IMR-90 (cell line): ENCODE measurements around the gene PIM3. TPM values are rescaled to one million over a fixed set of nuclear protein-coding genes. Genes with fewer than 3 reads are reported as not detected.

ENCODE experiments used
- ATAC-seq: fragments of 200-7000 bp; cut with Tn5 transposase; 2 replicates; pipeline ENCODE4 v1.9.1; 2020; ENCODE audit warnings: low read depth, mild to moderate bottlenecking, moderate library complexity
- BruUV-seq: library from RNA; stranded (reverse); fragments of 400-500 nt; replicated peaks from 2 replicates; lab custom pipeline; 2021; lab: Mats Ljungman, UMichigan
- CTCF ChIA-PET: fragments of 300-600 bp; formaldehyde crosslinking; extraction: SDS; loops from one replicate; lab custom pipeline; 2021; ENCODE audit warnings: antibody characterized with exemption; lab: Yijun Ruan, JAX
- POLR2A ChIA-PET: fragments of 300-600 bp; sonication (Branson Sonifier 250); formaldehyde crosslinking; loops from one replicate; lab custom pipeline; 2022; ENCODE audit warnings: antibody characterized with exemption; ENCODE audit not compliant: unreplicated experiment; lab: Charles Lee
- DNase-seq: peaks from one replicate; pipeline ENCODE4 v3.0.0; 2013
- H2AFZ ChIP-seq: replicated peaks from 2 replicates; pipeline ENCODE3; 2013; ENCODE audit warnings: low read length, mild to moderate bottlenecking; ENCODE audit not compliant: poor library complexity
- H2AK5ac ChIP-seq: 2 replicates; pipeline ENCODE4 v1.6.1; 2013; ENCODE audit warnings: low read depth, low read length, inconsistent platforms
- H2AK9ac ChIP-seq: replicated peaks from 2 replicates; pipeline ENCODE3; 2013; ENCODE audit warnings: mild to moderate bottlenecking, low read depth, low read length, moderate library complexity; ENCODE audit not compliant: poor library complexity
- H2BK120ac ChIP-seq: 2 replicates; pipeline ENCODE4 v1.6.1; 2013; ENCODE audit warnings: low read depth, low read length, inconsistent platforms
- H2BK15ac ChIP-seq: 3 replicates; pipeline ENCODE4 v1.6.1; 2013; ENCODE audit warnings: low read depth, low read length, inconsistent platforms
- H2BK20ac ChIP-seq: 2 replicates; pipeline ENCODE4 v1.6.1; 2013; ENCODE audit warnings: low read depth, mild to moderate bottlenecking, inconsistent platforms, low read length, moderate library complexity
- H2BK5ac ChIP-seq: 2 replicates; pipeline ENCODE4 v1.6.1; 2013; ENCODE audit warnings: mild to moderate bottlenecking, low read depth, low read length, inconsistent platforms; ENCODE audit not compliant: poor library complexity, severe bottlenecking
- H3K14ac ChIP-seq: replicated peaks from 2 replicates; pipeline ENCODE4 v1.6.1; 2013; ENCODE audit warnings: low read depth, low read length, inconsistent platforms
- H3K18ac ChIP-seq: 2 replicates; pipeline ENCODE4 v1.6.1; 2013; ENCODE audit warnings: low read depth, low read length, control low read depth
- H3K23ac ChIP-seq: 2 replicates; pipeline ENCODE4 v1.6.1; 2013; ENCODE audit warnings: low read depth, low read length, inconsistent platforms
- H3K27ac ChIP-seq: 2 replicates; pipeline ENCODE4 v1.5.1; 2013; ENCODE audit warnings: mild to moderate bottlenecking, control low read depth, low read length; ENCODE audit not compliant: insufficient read depth
- H3K27me3 ChIP-seq: 2 replicates; pipeline ENCODE4 v1.6.1; 2013; ENCODE audit warnings: low read length; ENCODE audit not compliant: control insufficient read depth, insufficient read depth
- H3K36me3 ChIP-seq: 2 replicates; pipeline ENCODE4 v1.6.1; 2013; ENCODE audit warnings: low read length, mixed read lengths; ENCODE audit not compliant: control insufficient read depth, insufficient read depth
- H3K4ac ChIP-seq: 2 replicates; pipeline ENCODE4 v1.6.1; 2013; ENCODE audit warnings: low read depth, low read length, inconsistent platforms
- H3K4me1 ChIP-seq: 2 replicates; pipeline ENCODE4 v1.6.1; 2013; ENCODE audit warnings: low read length, mixed read lengths; ENCODE audit not compliant: control insufficient read depth, insufficient read depth
- H3K4me2 ChIP-seq: 2 replicates; pipeline ENCODE4 v1.6.1; 2013; ENCODE audit warnings: low read depth, mild to moderate bottlenecking, control low read depth, low read length, moderate library complexity
- H3K4me3 ChIP-seq: 2 replicates; pipeline ENCODE4 v1.5.1; 2013; ENCODE audit warnings: low read depth, mild to moderate bottlenecking, control low read depth, low read length, moderate library complexity; ENCODE audit not compliant: insufficient read depth
- H3K56ac ChIP-seq: 2 replicates; pipeline ENCODE4 v1.6.1; 2013; ENCODE audit warnings: low read length, inconsistent platforms; ENCODE audit not compliant: insufficient read depth; ENCODE audit errors: extremely low read depth
- H3K79me1 ChIP-seq, 2 experiments: 2 replicates each; pipeline ENCODE4 v1.6.1; 2013; ENCODE audit warnings: low read length in 2 of 2, inconsistent platforms in 1 of 2, low read depth in 1 of 2
- H3K9ac ChIP-seq: 2 replicates; pipeline ENCODE4 v1.6.1; 2013; ENCODE audit warnings: low read depth, low read length, control low read depth
- H3K9me1 ChIP-seq: 2 replicates; pipeline ENCODE4 v1.6.1; 2013; ENCODE audit warnings: low read length, inconsistent platforms; ENCODE audit not compliant: insufficient read depth
- H3K9me3 ChIP-seq: 2 replicates; pipeline ENCODE4 v1.6.1; 2013; ENCODE audit warnings: low read length; ENCODE audit not compliant: control insufficient read depth, insufficient read depth
- H4K20me1 ChIP-seq: 2 replicates; pipeline ENCODE4 v1.6.1; 2013; ENCODE audit warnings: low read length, inconsistent platforms; ENCODE audit not compliant: insufficient read depth
- H4K5ac ChIP-seq: 2 replicates; pipeline ENCODE4 v1.6.1; 2013; ENCODE audit warnings: mild to moderate bottlenecking, low read depth, low read length, control low read depth
- H4K8ac ChIP-seq, 2 experiments: 2 replicates each; pipeline ENCODE4 v1.6.1; 2013; ENCODE audit warnings: low read depth in 2 of 2, low read length in 2 of 2, control low read depth in 1 of 2, inconsistent platforms in 1 of 2
- H4K91ac ChIP-seq: 2 replicates; pipeline ENCODE4 v1.6.1; 2013; ENCODE audit warnings: low read depth, low read length, inconsistent platforms; ENCODE audit not compliant: insufficient read depth
- MXI1 ChIP-seq: IDR thresholded peaks from 2 replicates; pipeline ENCODE4 v1.6.1; 2012; ENCODE audit warnings: low read depth, mild to moderate bottlenecking, low read length, moderate library complexity, borderline replicate concordance
- POLR2A ChIP-seq: IDR thresholded peaks from 2 replicates; pipeline ENCODE4 v1.6.1; 2012; ENCODE audit warnings: mild to moderate bottlenecking, low read depth, low read length
- WGBS, 2 experiments: methylation state at CpG; one replicate each; pipeline versions ENCODE4 v1.1.5 to v1.1.7; 2013; ENCODE audit warnings: missing lambda C conversion rate in 2 of 2; ENCODE audit not compliant: insufficient read length in 1 of 2; ENCODE audit errors: extremely low coverage in 2 of 2; 5-methylcytosine and 5-hydroxymethylcytosine counted together
- dilution Hi-C: fragments of 300-500 bp; cut with HindIII; formaldehyde crosslinking; loops from one replicate; pipeline ENCODE4 v1.14.3; 2018; ENCODE audit warnings: low sequenced_read_pairs; ENCODE audit not compliant: unreplicated experiment
- in situ Hi-C: fragments of 300-500 bp; cut with MboI; formaldehyde crosslinking; loops from 3 replicates; pipeline ENCODE4 v1.14.3; 2019; ENCODE audit warnings: low sequenced_read_pairs, inconsistent platforms, mixed read lengths
- intact Hi-C: fragments of 100-400 bp; cut with micrococcal nuclease; formaldehyde crosslinking; loops from 2 replicates; pipeline ENCODE4 v1.10.0; 2022
- polyA plus RNA-seq, 3 experiments: library from polyadenylated mRNA; depleted of rRNA; stranded (reverse); fragments of >200 nt; gene quantifications; 2 replicates each; pipeline ENCODE4 v1.2.3, GENCODE V29; 2012; ENCODE audit warnings: low replicate concordance in 1 of 3
- total RNA-seq: library from RNA; depleted of rRNA; stranded (reverse); fragments of >200 nt; gene quantifications from 2 replicates; pipeline ENCODE4 v1.2.3, GENCODE V29; 2012

PIM3 gene
- total and polyA plus RNA-seq, 2 of the 4 experiments (the other 2 are of a cell fraction) = 8.6 to 24.7 TPM

GRCh38 chr22:49961601-49962011, 1.0 kb downstream of the PIM3 start:
- H3K9me1 ChIP-seq = peaks cover 3% of the 10 kb centered on the region; the same call in 1 of the 2 replicates
- H2AK5ac ChIP-seq = peak overlapping the region; percentile 33
- H2AK9ac ChIP-seq = peak overlapping the region; percentile 96
- H4K5ac ChIP-seq = no peak overlapping the region
- no peak overlapping the region for H2BK15ac ChIP-seq
- peak overlapping the region; percentile 89 for H3K23ac ChIP-seq
- H3K56ac ChIP-seq = 0 out of 2 replicates have a peak overlapping the region, but pooled peaks have one; percentile 6
- no peaks in the 10 kb centered on the region for H3K27me3 ChIP-seq
- H3K4me1 ChIP-seq = peaks cover 26% of the 10 kb centered on the region
- peaks cover 30% of the 10 kb centered on the region for H3K36me3 ChIP-seq
- H3K27ac ChIP-seq = peak overlapping the region; percentile 67
- no peak overlapping the region for H2BK120ac ChIP-seq
- H2BK5ac ChIP-seq = peak overlapping the region; percentile 67
- dilution Hi-C loops = no loop called here
- H3K9ac ChIP-seq = peak overlapping the region; percentile 53
- intact Hi-C loops = loop anchor here (1.0 kb wide), 1 partner anchor 43 kb away; the partner anchor contains the start of genes ALG12 and CRELD2
- no peaks in the 10 kb centered on the region for H3K9me3 ChIP-seq
- peak overlapping the region; percentile 87; the same call in 1 of the 2 replicates for H3K14ac ChIP-seq
- DNase-seq = no peak
- ChIA-PET CTCF (no interaction called here), POLR2A (no interaction called here)
- H3K4me3 ChIP-seq = peak overlapping the region; percentile 58
- peaks cover 37% of the 10 kb centered on the region for H4K20me1 ChIP-seq
- WGBS, 2 experiments = 4% methylated on average over 36 of the region's 49 CpGs; no CpG with 5 or more reads in 1 of the 2 experiments
- no TSS peak for BruUV-seq
- no peak overlapping the region for H2BK20ac ChIP-seq
- no peak overlapping the region for H3K18ac ChIP-seq
- in situ Hi-C loops = no loop called here
- peak overlapping the region; percentile 58 for H2AFZ ChIP-seq
- no peak overlapping the region for H4K91ac ChIP-seq
- peak overlapping the region; percentile 57 for H3K4me2 ChIP-seq
- no peak for ATAC-seq
- no peak overlapping the region for H4K8ac ChIP-seq
- TF ChIP-seq POLR2A (no peak), MXI1 (0 out of 2 replicates have a peak, but pooled peaks have one; percentile 6)
- peaks cover 16 to 49% of the 10 kb centered on the region in 2 experiments for H3K79me1 ChIP-seq
- H3K4ac ChIP-seq = peak overlapping the region; percentile 61
